NCI-H2227 treated with DMSO at 0.1 percent for 48 hours (cell line): ENCODE measurements around the gene ZPLD1.

Source experiments
- DNase-seq: peaks from one replicate; lab custom pipeline; 2025; lab: John Stamatoyannopoulos, UW

ZPLD1 gene

GRCh38 chr3:102528727-102529126 is 93.9 kb downstream of the ZPLD1 start:
- DNase-seq, result no peak
